ENCODE measurements around the gene TMEM123.

TMEM123 gene

DNA sequence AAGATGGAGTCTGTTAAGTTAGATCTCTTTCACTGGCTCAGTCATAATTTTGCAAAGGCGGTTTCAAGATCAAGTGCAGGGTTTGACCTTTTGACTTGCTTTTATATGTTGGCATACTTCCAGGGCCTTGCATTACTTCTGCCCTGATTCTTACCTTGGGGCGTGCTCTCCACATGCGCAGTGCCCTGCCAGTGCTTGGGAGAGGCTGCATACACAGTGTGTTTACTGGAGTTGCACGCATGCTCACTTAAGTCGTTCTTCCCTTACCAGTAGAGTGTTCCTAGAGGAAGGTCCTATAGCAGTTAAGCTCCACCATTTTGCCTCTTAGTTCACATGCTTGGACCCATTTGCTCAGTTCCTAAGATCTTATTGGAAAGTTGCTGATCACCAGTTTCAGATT, 21.0 kb upstream of the TMEM123 start:
- no peak for DNase-seq (ENCODE audit: low read depth, low spot score)
- H3K27ac ChIP-seq: no peak overlapping the region

- no peak overlapping the region for H3K27ac ChIP-seq
- no peak for DNase-seq (ENCODE audit: low read depth, low spot score)
These were observed 19.6 kb upstream of the TMEM123 start for GRCh38 chr11:102472127-102472526.

DNA sequence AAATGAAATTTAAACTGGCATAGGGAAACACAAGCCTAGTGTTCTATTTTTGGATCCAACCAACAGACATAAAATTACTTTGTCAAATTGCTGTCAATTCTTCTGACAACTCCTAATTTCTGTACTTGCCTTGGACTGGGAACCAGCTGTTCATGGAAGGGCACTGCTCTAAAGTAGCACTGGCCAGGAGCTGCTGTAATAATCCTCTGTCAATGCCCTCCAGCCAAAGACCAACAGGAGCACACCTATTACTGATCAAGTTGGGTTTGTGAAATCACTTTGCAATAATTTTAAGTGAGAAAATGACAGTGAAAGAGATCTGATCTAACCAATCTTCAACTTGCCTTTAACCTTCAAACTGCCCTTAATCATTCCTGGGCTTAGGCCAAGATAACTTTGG, 18.9 kb upstream of the TMEM123 start:
- DNase-seq (ENCODE audit: low read depth, low spot score): no peak

DNA sequence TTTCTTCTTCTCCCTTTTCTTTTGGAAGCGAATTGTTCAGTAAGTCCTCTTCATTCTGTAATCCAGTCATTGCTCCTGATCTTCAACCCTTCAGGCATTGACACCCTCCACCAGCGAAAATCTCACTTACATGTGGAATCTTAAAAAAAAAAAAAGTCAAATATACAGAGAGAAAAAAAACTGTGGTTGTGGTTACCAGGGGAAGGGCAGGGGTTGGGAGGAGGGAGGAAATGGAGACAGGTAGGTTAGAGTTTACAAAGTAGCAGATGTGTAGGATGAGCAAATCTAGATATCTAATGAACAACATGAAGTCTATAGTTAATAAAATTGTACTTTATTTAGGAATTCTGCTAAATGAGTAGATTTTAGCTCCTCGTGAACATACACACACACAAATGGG, 17.7 kb upstream of the TMEM123 start:
- no peak overlapping the region for H3K27ac ChIP-seq
- no peak for DNase-seq (ENCODE audit: low read depth, low spot score)

More for the DNA sequence above, 18.9 kb upstream of the TMEM123 start:
- H3K27ac ChIP-seq: no peak overlapping the region

DNA sequence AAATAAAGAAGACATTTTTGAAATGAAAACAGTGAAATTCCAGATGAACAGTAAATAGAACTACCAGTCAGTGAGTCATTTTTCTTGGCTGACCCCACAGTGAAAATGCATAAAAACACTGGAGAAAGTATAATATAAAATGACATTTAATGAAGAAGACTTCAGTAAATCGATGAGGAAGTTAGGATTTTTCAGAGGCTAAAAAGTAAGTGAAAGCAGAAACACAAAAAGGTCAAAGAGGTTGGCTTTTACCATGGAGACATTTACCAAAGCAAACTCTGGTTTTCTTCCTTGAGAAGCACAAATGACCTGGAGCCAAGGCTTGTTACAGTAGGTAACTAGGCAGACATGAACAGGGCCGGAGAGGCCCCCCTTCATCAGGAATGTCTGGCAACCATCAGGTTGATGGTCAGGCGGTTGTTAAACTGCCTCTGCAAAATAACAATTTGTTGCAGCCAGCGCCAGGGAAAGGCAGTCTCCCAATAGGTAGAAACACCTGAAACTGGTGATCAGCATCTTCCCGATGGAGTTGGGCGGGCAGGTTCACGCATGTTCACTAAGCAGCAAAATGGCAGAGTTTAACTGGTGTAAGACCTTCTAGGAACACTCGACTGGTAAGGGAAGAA, 16.7 kb upstream of the TMEM123 start:
- no peak overlapping the region for H3K27ac ChIP-seq
- DNase-seq (ENCODE audit: low read depth, low spot score): no peak

GRCh38 chr11:102468616-102469195, 16.1 kb upstream of the TMEM123 start:
- no peak for DNase-seq (ENCODE audit: low read depth, low spot score)
- no peak overlapping the region for H3K27ac ChIP-seq

DNA sequence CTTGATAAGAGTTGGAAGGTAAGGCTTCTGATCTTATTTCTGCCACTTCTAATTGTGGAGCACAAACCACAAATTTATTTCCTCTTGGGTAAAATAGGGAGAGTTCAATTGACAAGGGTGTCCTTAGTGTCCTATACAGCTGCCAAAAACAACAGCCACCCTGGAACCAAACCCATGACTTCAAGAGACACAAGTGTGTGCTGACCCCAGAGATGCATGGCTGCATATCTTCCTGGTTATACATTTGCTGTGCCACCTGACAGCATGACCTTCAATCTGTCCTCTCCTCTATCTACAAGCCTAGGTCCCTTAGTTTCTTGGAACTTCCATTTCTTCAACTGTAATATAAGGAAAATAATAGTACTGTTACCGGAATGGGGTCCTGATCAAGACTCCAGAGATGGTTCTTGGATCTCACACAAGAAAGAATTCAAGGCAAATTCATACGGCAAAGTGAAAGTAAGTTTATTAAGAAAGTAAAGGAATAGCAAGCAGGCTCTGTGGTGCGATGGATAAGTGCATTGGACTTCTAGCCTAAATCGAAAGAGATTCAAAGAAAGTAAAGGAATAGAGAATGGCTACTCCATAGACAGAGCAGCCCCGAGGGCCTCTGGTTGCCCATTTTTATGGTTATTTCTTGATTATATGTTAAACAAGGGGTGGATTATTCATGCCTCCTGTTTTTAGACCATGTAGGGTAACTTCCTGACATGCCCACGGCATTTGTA, 15.5 kb upstream of the TMEM123 start:
- H3K27ac ChIP-seq: peak overlapping the region; percentile 40
- no peak for DNase-seq (ENCODE audit: low read depth, low spot score)

- H3K27ac ChIP-seq: peak overlapping the region; percentile 40
- no peak for DNase-seq (ENCODE audit: low read depth, low spot score)
These were observed 14.6 kb upstream of the TMEM123 start for GRCh38 chr11:102467080-102467708.

DNA sequence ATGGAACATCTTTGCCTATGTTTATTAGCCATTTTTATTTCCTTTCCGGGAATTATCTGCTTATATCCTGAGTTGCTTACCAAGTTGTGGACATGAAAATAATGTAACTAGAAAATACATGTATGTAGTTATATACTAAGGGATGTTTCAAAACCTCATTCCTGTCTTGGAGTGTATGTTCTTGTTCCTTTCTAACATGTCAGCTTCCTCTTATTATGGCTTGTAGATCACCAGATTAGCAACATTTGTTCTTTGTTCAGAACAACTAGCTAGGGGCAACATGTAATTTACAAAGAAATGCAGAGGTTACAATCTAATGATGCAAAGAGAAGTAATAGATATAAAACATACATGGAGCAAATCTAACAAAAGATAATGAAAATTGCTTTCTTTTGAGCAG, 13.1 kb upstream of the TMEM123 start:
- H3K27ac ChIP-seq: no peak overlapping the region
- no peak for DNase-seq (ENCODE audit: low read depth, low spot score)

GRCh38 chr11:102464859-102465500, 12.4 kb upstream of the TMEM123 start:
- DNase-seq (ENCODE audit: low read depth, low spot score): no peak
- no peak overlapping the region for H3K27ac ChIP-seq

DNA sequence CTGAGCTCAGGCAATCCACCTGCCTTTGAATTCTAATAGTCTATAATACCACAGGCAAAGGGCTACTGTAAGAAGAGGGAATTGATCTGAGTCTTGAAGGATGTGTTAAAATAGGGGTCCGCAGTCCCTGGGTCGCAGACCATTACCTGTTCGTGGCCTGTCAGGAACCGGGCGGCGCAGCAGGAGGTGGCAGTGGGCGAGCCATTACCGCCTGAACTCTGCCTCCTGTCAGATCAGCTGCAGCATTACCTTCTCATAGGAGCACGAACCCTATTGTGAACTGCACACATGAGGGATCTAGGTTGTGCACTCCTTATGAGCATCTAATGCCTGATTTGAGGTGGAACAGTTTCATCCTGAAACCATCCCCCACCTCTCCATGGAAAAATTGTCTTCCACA, 11.5 kb upstream of the TMEM123 start:
- no peak overlapping the region for H3K27ac ChIP-seq
- DNase-seq (ENCODE audit: low read depth, low spot score): no peak

GRCh38 chr11:102462610-102463009, 10.0 kb upstream of the TMEM123 start:
- no peak for DNase-seq (ENCODE audit: low read depth, low spot score)
- H3K27ac ChIP-seq: no peak overlapping the region

GRCh38 chr11:102459393-102459792, 6.8 kb upstream of the TMEM123 start:
- H3K27ac ChIP-seq: no peak overlapping the region
- DNase-seq (ENCODE audit: low read depth, low spot score): no peak

- DNase-seq (ENCODE audit: low read depth, low spot score): no peak
- H3K27ac ChIP-seq: peak overlapping the region; percentile 70
These were observed 6.0 kb upstream of the TMEM123 start for GRCh38 chr11:102458548-102458947.

- no peak for DNase-seq (ENCODE audit: low read depth, low spot score)
- H3K27ac ChIP-seq: peak overlapping the region; percentile 70
These were observed 5.3 kb upstream of the TMEM123 start for GRCh38 chr11:102457865-102458264.

DNA sequence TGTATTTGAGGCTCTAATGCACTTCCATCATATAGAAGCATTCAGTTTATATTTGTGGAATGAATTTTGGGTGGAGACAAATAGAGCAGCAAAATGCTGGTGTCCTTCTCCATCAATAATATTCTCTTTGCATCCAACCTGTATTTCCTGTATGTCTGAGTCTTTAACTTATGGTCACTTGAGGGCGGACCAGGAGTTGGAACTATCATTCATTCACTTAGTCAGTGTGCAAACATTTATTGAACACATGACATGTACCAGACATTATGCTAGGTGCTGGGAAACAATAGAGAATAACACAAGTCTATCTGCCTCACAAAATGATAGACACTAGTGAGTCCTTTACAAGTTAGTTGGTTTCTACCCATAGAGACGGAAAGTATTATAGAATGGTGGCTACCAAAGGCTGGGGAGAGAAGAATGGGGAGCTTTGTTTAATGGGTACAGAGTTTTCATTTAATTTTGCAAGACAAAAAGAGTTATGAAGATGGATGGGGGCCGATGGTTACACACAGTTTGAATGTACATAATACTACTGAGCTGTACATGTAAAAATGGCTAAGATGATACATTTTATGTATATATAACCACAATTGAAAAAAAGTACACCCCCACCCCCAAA, 4.6 kb upstream of the TMEM123 start:
- H3K27ac ChIP-seq: peak overlapping the region; percentile 70
- DNase-seq (ENCODE audit: low read depth, low spot score): no peak

- no peak for DNase-seq (ENCODE audit: low read depth, low spot score)
- peak overlapping the region; percentile 70 for H3K27ac ChIP-seq
These were observed 3.8 kb upstream of the TMEM123 start for GRCh38 chr11:102456381-102456780.

DNA sequence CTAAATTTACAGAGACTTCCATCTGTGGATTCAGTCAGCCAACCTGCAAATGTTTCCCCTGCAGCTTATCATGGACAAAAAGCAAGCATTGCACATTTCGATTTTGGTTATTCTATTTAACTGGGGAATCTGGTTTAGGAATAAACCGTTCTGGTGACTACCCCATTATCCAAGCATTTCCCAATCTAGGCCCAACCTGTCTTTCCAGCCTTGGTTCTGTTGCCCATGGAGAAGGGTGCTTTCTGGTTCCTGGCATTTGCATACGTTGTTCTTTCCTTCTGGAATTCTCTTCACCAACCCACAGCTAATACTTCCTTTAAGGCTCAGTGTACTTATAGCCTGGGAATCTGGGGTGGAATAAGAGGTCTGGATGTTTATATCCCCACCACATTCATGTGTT, 1.4 kb upstream of the TMEM123 start:
- DNase-seq (ENCODE audit: low read depth, low spot score): no peak
- peak overlapping the region; percentile 70 for H3K27ac ChIP-seq

GRCh38 chr11:102453302-102453695, 734 bp upstream of the TMEM123 start:
- DNase-seq (ENCODE audit: low read depth, low spot score): no peak
- peak overlapping the region; percentile 70 for H3K27ac ChIP-seq

Measured in epithelial cell of prostate (primary cell).